Memory B cell (primary cell): ENCODE data around the gene TTC28.

Experiments used
- ATAC-seq: fragments of 150-1000 bp; cut with Tn5 transposase; 2 replicates; pipeline ENCODE4 v1.10.0; 2021; ENCODE audit warnings: low read depth, mild to moderate bottlenecking, moderate library complexity
- DNase-seq, 2 donors: peaks; one replicate each; pipeline ENCODE4 v3.0.0; 2022; ENCODE audit warnings: low spot score in 2 of 2
- H3K27ac Mint-ChIP-seq: one replicate; pipeline ENCODE4 v1.8.0; 2022; ENCODE audit warnings: mild to moderate bottlenecking, moderate library complexity, mixed read lengths
- H3K27me3 Mint-ChIP-seq: one replicate; pipeline ENCODE4 v1.8.0; 2022; ENCODE audit warnings: mixed read lengths
- H3K36me3 Mint-ChIP-seq: one replicate; pipeline ENCODE4 v1.8.0; 2022; ENCODE audit warnings: mild to moderate bottlenecking, mixed read lengths
- H3K4me1 Mint-ChIP-seq: one replicate; pipeline ENCODE4 v1.8.0; 2022; ENCODE audit warnings: mixed read lengths
- H3K4me3 Mint-ChIP-seq: one replicate; pipeline ENCODE4 v1.8.0; 2022; ENCODE audit warnings: mild to moderate bottlenecking, moderate library complexity, mixed read lengths
- H3K9me3 Mint-ChIP-seq: one replicate; pipeline ENCODE4 v1.8.0; 2022; ENCODE audit warnings: mixed read lengths

Gene TTC28

GRCh38 chr22:28435140-28435768, 244.4 kb downstream of the TTC28 start:
- ATAC-seq (no peak), DNase-seq (no peak)
- Mint-ChIP-seq H3K36me3 (no peaks in the 10 kb centered on the region), H3K27ac (no peak overlapping the region), H3K27me3 (peaks cover 6% of the 10 kb centered on the region), H3K9me3 (no peaks in the 10 kb centered on the region), H3K4me3 (no peak overlapping the region), H3K4me1 (no peaks in the 10 kb centered on the region)

GRCh38 chr22:28430466-28431025, 249.1 kb downstream of the TTC28 start:
- H3K4me3 Mint-ChIP-seq: no peak overlapping the region
- peaks cover 4% of the 10 kb centered on the region for H3K27me3 Mint-ChIP-seq
- ATAC-seq (no peak), DNase-seq (no peak)
- H3K9me3 Mint-ChIP-seq: no peaks in the 10 kb centered on the region
- H3K27ac Mint-ChIP-seq: no peak overlapping the region
- no peaks in the 10 kb centered on the region for H3K4me1 Mint-ChIP-seq
- H3K36me3 Mint-ChIP-seq: no peaks in the 10 kb centered on the region

GRCh38 chr22:28429711-28430110, 249.9 kb downstream of the TTC28 start:
- no peak for DNase-seq
- Mint-ChIP-seq H3K4me3 (no peak overlapping the region), H3K36me3 (no peaks in the 10 kb centered on the region)

GRCh38 chr22:28428271-28428670, 251.4 kb downstream of the TTC28 start:
- Mint-ChIP-seq H3K27me3 (peaks cover 4% of the 10 kb centered on the region), H3K36me3 (no peaks in the 10 kb centered on the region), H3K4me1 (no peaks in the 10 kb centered on the region), H3K27ac (no peak overlapping the region), H3K9me3 (no peaks in the 10 kb centered on the region), H3K4me3 (no peak overlapping the region)
- DNase-seq: no peak
- no peak for ATAC-seq

More at GRCh38 chr22:28429711-28430110, 249.9 kb downstream of the TTC28 start:
- H3K4me1 Mint-ChIP-seq: no peaks in the 10 kb centered on the region
- ATAC-seq: no peak
- H3K27me3 Mint-ChIP-seq: peaks cover 4% of the 10 kb centered on the region
- no peaks in the 10 kb centered on the region for H3K9me3 Mint-ChIP-seq
- H3K27ac Mint-ChIP-seq: no peak overlapping the region

GRCh38 chr22:28426346-28427132, 253.1 kb downstream of the TTC28 start:
- ATAC-seq (no peak), DNase-seq (no peak)
- Mint-ChIP-seq H3K36me3 (no peaks in the 10 kb centered on the region), H3K27ac (no peak overlapping the region), H3K27me3 (peaks cover 4% of the 10 kb centered on the region), H3K9me3 (no peaks in the 10 kb centered on the region), H3K4me3 (no peak overlapping the region), H3K4me1 (no peaks in the 10 kb centered on the region)

GRCh38 chr22:28425211-28425610, 254.4 kb downstream of the TTC28 start:
- ATAC-seq (no peak), DNase-seq (no peak)
- H3K27me3 Mint-ChIP-seq: peaks cover 2% of the 10 kb centered on the region
- H3K4me3 Mint-ChIP-seq: no peak overlapping the region
- no peaks in the 10 kb centered on the region for H3K36me3 Mint-ChIP-seq
- no peak overlapping the region for H3K27ac Mint-ChIP-seq
- H3K9me3 Mint-ChIP-seq: no peaks in the 10 kb centered on the region
- no peaks in the 10 kb centered on the region for H3K4me1 Mint-ChIP-seq

GRCh38 chr22:28424427-28425080, 255.1 kb downstream of the TTC28 start:
- H3K9me3 Mint-ChIP-seq: no peaks in the 10 kb centered on the region
- H3K27ac Mint-ChIP-seq: no peak overlapping the region
- H3K27me3 Mint-ChIP-seq: peaks cover 2% of the 10 kb centered on the region
- ATAC-seq (no peak), DNase-seq (no peak)
- H3K36me3 Mint-ChIP-seq: no peaks in the 10 kb centered on the region
- no peaks in the 10 kb centered on the region for H3K4me1 Mint-ChIP-seq
- no peak overlapping the region for H3K4me3 Mint-ChIP-seq

- Mint-ChIP-seq H3K9me3 (no peaks in the 10 kb centered on the region), H3K27me3 (no peaks in the 10 kb centered on the region), H3K27ac (no peak overlapping the region), H3K4me3 (no peak overlapping the region), H3K36me3 (no peaks in the 10 kb centered on the region), H3K4me1 (no peaks in the 10 kb centered on the region)
- DNase-seq (no peak), ATAC-seq (no peak)
These were observed 259.7 kb downstream of the TTC28 start for GRCh38 chr22:28419919-28420318.

GRCh38 chr22:28418008-28418407, 261.6 kb downstream of the TTC28 start:
- Mint-ChIP-seq H3K36me3 (no peaks in the 10 kb centered on the region), H3K9me3 (no peaks in the 10 kb centered on the region), H3K4me1 (no peaks in the 10 kb centered on the region), H3K27me3 (peaks cover 2% of the 10 kb centered on the region), H3K27ac (no peak overlapping the region), H3K4me3 (no peak overlapping the region)
- no peak for DNase-seq
- no peak for ATAC-seq

GRCh38 chr22:28417431-28417830, 262.2 kb downstream of the TTC28 start:
- H3K4me1 Mint-ChIP-seq: no peaks in the 10 kb centered on the region
- H3K9me3 Mint-ChIP-seq: no peaks in the 10 kb centered on the region
- no peak for ATAC-seq
- peaks cover 4% of the 10 kb centered on the region for H3K27me3 Mint-ChIP-seq
- H3K27ac Mint-ChIP-seq: no peak overlapping the region
- no peak overlapping the region for H3K4me3 Mint-ChIP-seq
- H3K36me3 Mint-ChIP-seq: no peaks in the 10 kb centered on the region
- no peak for DNase-seq

- no peak for ATAC-seq
- Mint-ChIP-seq H3K4me1 (no peaks in the 10 kb centered on the region), H3K27me3 (peaks cover 5% of the 10 kb centered on the region), H3K4me3 (no peak overlapping the region), H3K9me3 (no peaks in the 10 kb centered on the region), H3K36me3 (no peaks in the 10 kb centered on the region), H3K27ac (no peak overlapping the region)
- no peak for DNase-seq
These were observed 264.7 kb downstream of the TTC28 start for GRCh38 chr22:28414913-28415312.

- Mint-ChIP-seq H3K27ac (no peak overlapping the region), H3K4me3 (no peak overlapping the region), H3K27me3 (peaks cover 5% of the 10 kb centered on the region), H3K36me3 (no peaks in the 10 kb centered on the region), H3K9me3 (no peaks in the 10 kb centered on the region), H3K4me1 (no peaks in the 10 kb centered on the region)
- DNase-seq (no peak), ATAC-seq (no peak)
These were observed 265.8 kb downstream of the TTC28 start for GRCh38 chr22:28413612-28414399.

- Mint-ChIP-seq H3K9me3 (no peaks in the 10 kb centered on the region), H3K4me3 (no peak overlapping the region), H3K36me3 (no peaks in the 10 kb centered on the region), H3K4me1 (no peaks in the 10 kb centered on the region), H3K27ac (no peak overlapping the region), H3K27me3 (peaks cover 5% of the 10 kb centered on the region)
- ATAC-seq (no peak), DNase-seq (no peak)
These were observed 267.5 kb downstream of the TTC28 start for GRCh38 chr22:28412109-28412508.

GRCh38 chr22:28411125-28411524, 268.5 kb downstream of the TTC28 start:
- H3K27ac Mint-ChIP-seq: no peak overlapping the region
- no peaks in the 10 kb centered on the region for H3K9me3 Mint-ChIP-seq
- DNase-seq (no peak), ATAC-seq (no peak)
- H3K27me3 Mint-ChIP-seq: peaks cover 5% of the 10 kb centered on the region
- no peaks in the 10 kb centered on the region for H3K36me3 Mint-ChIP-seq
- H3K4me1 Mint-ChIP-seq: no peaks in the 10 kb centered on the region
- H3K4me3 Mint-ChIP-seq: no peak overlapping the region
